ENCODE measurements around the gene IL12B. TPM values are rescaled to one million over a fixed set of nuclear protein-coding genes. Genes with fewer than 3 reads are reported as not detected.
A peak's percentile ranks its signal among the peaks of the same experiment; 100 is the strongest.

Gene IL12B
- total and polyA plus RNA-seq, 12 donors, result not detected

- Histone ChIP-seq H3K4me3 (no peak overlapping the region), H3K36me3 (replicated peaks in 1 of 2) (no peaks in the 10 kb centered on the region), H3K27ac (no peak overlapping the region), H3K27me3 (peaks cover 4% of the 10 kb centered on the region), H3K9me3 (replicated peaks in 1 of 3) (no peaks in the 10 kb centered on the region), H3K4me1 (replicated peaks in 1 of 2) (no peaks in the 10 kb centered on the region)
- intact Hi-C loops (cut with DNase I), result loop anchor here (5.0 to 10.0 kb wide), 2 partner anchors 162 to 164 kb away; no protein-coding TSS in a partner anchor
- WGBS, 4 donors, result 56 to 80% (median 74%) methylated on average over 4 to 9 of the region's 9 CpGs
- peak in 5 of 7 donors; percentile 22 to 71 (median 41) for DNase-seq
- TF ChIP-seq, protein P1, sequence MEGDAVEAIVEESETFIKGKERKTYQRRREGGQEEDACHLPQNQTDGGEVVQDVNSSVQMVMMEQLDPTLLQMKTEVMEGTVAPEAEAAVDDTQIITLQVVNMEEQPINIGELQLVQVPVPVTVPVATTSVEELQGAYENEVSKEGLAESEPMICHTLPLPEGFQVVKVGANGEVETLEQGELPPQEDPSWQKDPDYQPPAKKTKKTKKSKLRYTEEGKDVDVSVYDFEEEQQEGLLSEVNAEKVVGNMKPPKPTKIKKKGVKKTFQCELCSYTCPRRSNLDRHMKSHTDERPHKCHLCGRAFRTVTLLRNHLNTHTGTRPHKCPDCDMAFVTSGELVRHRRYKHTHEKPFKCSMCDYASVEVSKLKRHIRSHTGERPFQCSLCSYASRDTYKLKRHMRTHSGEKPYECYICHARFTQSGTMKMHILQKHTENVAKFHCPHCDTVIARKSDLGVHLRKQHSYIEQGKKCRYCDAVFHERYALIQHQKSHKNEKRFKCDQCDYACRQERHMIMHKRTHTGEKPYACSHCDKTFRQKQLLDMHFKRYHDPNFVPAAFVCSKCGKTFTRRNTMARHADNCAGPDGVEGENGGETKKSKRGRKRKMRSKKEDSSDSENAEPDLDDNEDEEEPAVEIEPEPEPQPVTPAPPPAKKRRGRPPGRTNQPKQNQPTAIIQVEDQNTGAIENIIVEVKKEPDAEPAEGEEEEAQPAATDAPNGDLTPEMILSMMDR (IDR thresholded peaks at IDR 0.05), result peak; percentile 29 to 60 (median 54)
- no peak for TF ChIP-seq POLR2A (IDR thresholded peaks at IDR 0.05)
Observed at GRCh38 chr5:159316519-159317383, 13.5 kb downstream of the IL12B start.

DNA sequence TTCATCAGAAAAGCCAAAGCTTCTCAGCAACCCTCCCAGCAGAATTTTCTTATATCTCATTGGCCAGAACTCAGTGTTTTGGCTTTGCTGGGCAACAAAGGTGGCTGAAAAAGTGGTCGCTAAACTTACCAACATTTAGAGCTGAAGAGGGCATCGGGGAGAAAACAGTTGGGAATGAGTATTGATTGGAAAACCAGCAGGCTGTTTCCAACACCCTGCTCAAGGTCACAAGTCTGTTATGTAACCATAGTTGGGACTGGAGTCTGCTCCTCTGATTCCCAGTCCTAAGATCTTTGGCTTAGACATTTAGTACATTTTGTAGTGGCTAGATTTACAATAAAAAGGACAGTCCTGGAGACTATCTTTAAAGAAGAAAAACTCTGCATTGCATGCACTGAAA is 17.1 kb downstream of the IL12B start:
- no peak for DNase-seq
- H3K4me3 ChIP-seq, result no peak overlapping the region
- no peak for TF ChIP-seq POLR2A (IDR thresholded peaks at IDR 0.05)
- TF ChIP-seq, protein P1 (IDR thresholded peaks at IDR 0.05), result no peak
- H3K36me3 ChIP-seq (replicated peaks in 1 of 2), result no peaks in the 10 kb centered on the region
- H3K27me3 ChIP-seq, result peaks cover 10% of the 10 kb centered on the region
- no peaks in the 10 kb centered on the region for H3K4me1 ChIP-seq (replicated peaks in 1 of 2)
- 83 to 97% (median 89%) methylated on average over 2 of the region's 2 CpGs for WGBS, 4 donors
- H3K9me3 ChIP-seq (replicated peaks in 1 of 3), result no peaks in the 10 kb centered on the region
- intact Hi-C loops (cut with DNase I), result loop anchor here in 1 of 2 donors (10.0 kb wide), 1 partner anchor 158 kb away; no protein-coding TSS in a partner anchor
- no peak overlapping the region for H3K27ac ChIP-seq

DNA sequence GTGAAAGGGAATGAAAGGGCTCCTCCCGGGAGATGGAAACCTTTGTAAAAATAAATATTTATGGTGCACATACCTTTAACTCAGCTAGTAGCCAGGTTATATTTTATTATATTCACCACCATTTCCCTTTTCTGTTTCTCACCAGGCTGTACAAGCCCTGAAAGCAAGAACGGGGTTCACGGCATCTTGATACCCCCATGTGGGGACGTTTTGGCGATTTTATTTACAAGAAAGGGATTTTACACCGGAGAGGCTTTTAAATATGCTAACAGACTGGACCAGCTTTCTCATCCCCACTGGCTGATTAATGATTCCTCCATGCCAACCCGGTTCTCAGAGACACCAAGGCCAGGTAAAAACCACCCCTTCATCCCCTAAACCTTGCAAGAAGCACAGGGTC is 19.2 kb downstream of the IL12B start:
- H3K4me1 ChIP-seq (replicated peaks in 1 of 2), result no peaks in the 10 kb centered on the region
- no peak overlapping the region for H3K4me3 ChIP-seq
- intact Hi-C loops (cut with DNase I), result loop anchor here in 1 of 2 donors (10.0 kb wide), 1 partner anchor 156 kb away; no protein-coding TSS in a partner anchor
- TF ChIP-seq, protein P1 (IDR thresholded peaks at IDR 0.05), result no peak
- TF ChIP-seq POLR2A (IDR thresholded peaks at IDR 0.05), result no peak
- H3K9me3 ChIP-seq (replicated peaks in 1 of 3), result no peaks in the 10 kb centered on the region
- no peak for DNase-seq
- H3K36me3 ChIP-seq (replicated peaks in 1 of 2), result no peaks in the 10 kb centered on the region
- H3K27me3 ChIP-seq, result peaks cover 10% of the 10 kb centered on the region
- WGBS, 4 donors, result 49 to 62% (median 53%) methylated on average over 7 of the region's 7 CpGs
- H3K27ac ChIP-seq, result no peak overlapping the region

DNA sequence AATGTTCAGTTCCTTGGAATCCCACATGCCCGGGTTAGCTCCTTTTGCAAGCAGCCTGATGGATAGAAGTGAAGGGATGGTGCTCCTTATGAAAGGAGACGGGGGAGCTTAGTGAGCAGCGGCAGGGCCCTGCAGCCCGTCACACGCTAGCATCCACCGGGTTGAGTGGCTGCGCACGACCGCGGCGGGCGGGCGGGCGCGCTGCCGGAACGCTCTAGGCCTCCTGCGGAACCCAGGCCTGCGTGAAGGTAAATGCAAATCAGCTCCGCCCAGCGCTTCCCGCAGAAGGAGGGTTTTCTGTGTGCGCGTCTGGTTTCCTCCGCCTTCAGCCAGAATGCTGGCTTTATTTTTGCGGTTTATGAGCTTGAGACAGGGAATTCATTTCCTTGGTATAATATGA is 19.8 kb downstream of the IL12B start:
- Histone ChIP-seq H3K36me3 (replicated peaks in 1 of 2) (no peaks in the 10 kb centered on the region), H3K4me3 (no peak overlapping the region), H3K4me1 (replicated peaks in 1 of 2) (no peaks in the 10 kb centered on the region), H3K27me3 (peaks cover 10% of the 10 kb centered on the region), H3K27ac (no peak overlapping the region), H3K9me3 (replicated peaks in 1 of 3) (no peaks in the 10 kb centered on the region)
- intact Hi-C loops (cut with DNase I), result loop anchor here in 1 of 2 donors (10.0 kb wide), 1 partner anchor 156 kb away; no protein-coding TSS in a partner anchor
- TF ChIP-seq POLR2A (IDR thresholded peaks at IDR 0.05), result no peak
- TF ChIP-seq, protein P1 (IDR thresholded peaks at IDR 0.05), result no peak
- WGBS, 4 donors, result 6 to 13% (median 12%) methylated on average over 3 to 26 of the region's 26 CpGs
- no peak for DNase-seq

All from adrenal gland (tissue), 12 donors.